HepG2 (cell line): ENCODE data around the gene MEGF11. TPM values are rescaled to one million over a fixed set of nuclear protein-coding genes. Genes with fewer than 3 reads are reported as not detected.

ENCODE experiments used
- ATAC-seq: fragments of 200-7000 bp; cut with Tn5 transposase; 3 replicates; pipeline ENCODE4 v1.9.1; 2020; ENCODE audit warnings: mild to moderate bottlenecking, moderate library complexity
- BruUV-seq: library from RNA; stranded (reverse); fragments of 400-500 nt; replicated peaks from 2 replicates; lab custom pipeline; 2021; lab: Mats Ljungman, UMichigan
- CTCF ChIA-PET: fragments of 300-600 bp; formaldehyde crosslinking; extraction: SDS; loops from one replicate; lab custom pipeline; 2021; ENCODE audit warnings: low total read pairs, inconsistent platforms, low intra/inter-chr PET ratio; lab: Yijun Ruan, JAX
- POLR2A ChIA-PET: fragments of 350-600 bp; sonication (Branson Sonifier 250); formaldehyde crosslinking; loops from one replicate; lab custom pipeline; 2020; ENCODE audit warnings: antibody characterized with exemption, inconsistent platforms; lab: Yijun Ruan, JAX
- DNase-seq: peaks from one replicate; pipeline ENCODE4 v3.0.0-alpha.2; 2015; ENCODE audit warnings: low spot score
- FAIRE-seq: peaks from 3 replicates; lab custom pipeline; 2011; peaks lifted over from hg19 to GRCh38; lab: Jason Lieb, UNC
- H2AFZ ChIP-seq: one replicate; pipeline ENCODE4 v1.6.1; 2011; ENCODE audit warnings: low read length, inconsistent platforms
- H3K27ac ChIP-seq: fragments of 300-600 bp; 3 replicates; pipeline ENCODE4 v1.8.0; 2011; ENCODE audit warnings: mixed run types, mild to moderate bottlenecking, mixed read lengths, low read length, inconsistent platforms; ENCODE audit not compliant: insufficient read depth; ENCODE audit errors: extremely low read length
- H3K27me3 ChIP-seq, 2 experiments: fragments of 200-600 bp in 1 of 2; 2 replicates in 1 of 2; 3 replicates in 1 of 2; pipeline versions ENCODE4 v1.6.0 to v1.8.0; 2011; ENCODE audit warnings: low read length in 2 of 2, mild to moderate bottlenecking in 2 of 2, moderate library complexity in 2 of 2, inconsistent platforms in 1 of 2; ENCODE audit not compliant: insufficient read depth in 2 of 2, control insufficient read depth in 1 of 2
- H3K36me3 ChIP-seq, 2 experiments: fragments of 200-600 bp in 1 of 2; replicated peaks in 1 of 2; 2 replicates in 1 of 2; 3 replicates in 1 of 2; pipeline versions ENCODE4 v1.5.1 to v1.8.0; 2011; ENCODE audit warnings: low read length in 2 of 2, inconsistent platforms in 1 of 2; ENCODE audit not compliant: insufficient read depth in 2 of 2, control insufficient read depth in 1 of 2
- H3K4me1 ChIP-seq: 2 replicates; pipeline ENCODE4 v1.5.1; 2012; ENCODE audit warnings: low read length, inconsistent platforms; ENCODE audit not compliant: insufficient read depth
- H3K4me2 ChIP-seq: 2 replicates; pipeline ENCODE4 v1.6.0; 2011; ENCODE audit warnings: low read depth, low read length, inconsistent platforms
- H3K4me3 ChIP-seq, 3 experiments: fragments of 200-600 bp in 1 of 3; sonication (generic), shearing (Covaris generic) in 1 of 3; replicated peaks in 1 of 3; 2 replicates each; pipeline ENCODE4 v1.5.1; 2011 to 2016; ENCODE audit warnings: low read length in 3 of 3, inconsistent platforms in 2 of 3, low read depth in 2 of 3, mild to moderate bottlenecking in 2 of 3, control low read depth in 1 of 3, mixed read lengths in 1 of 3; ENCODE audit not compliant: insufficient read depth in 1 of 3
- H3K79me2 ChIP-seq: one replicate; pipeline ENCODE4 v1.6.1; 2011; ENCODE audit warnings: low read length, inconsistent platforms; ENCODE audit not compliant: insufficient read depth
- H3K9ac ChIP-seq: 2 replicates; pipeline ENCODE4 v1.6.0; 2011; ENCODE audit warnings: mild to moderate bottlenecking, low read depth, low read length, inconsistent platforms; ENCODE audit not compliant: insufficient read depth
- H3K9me3 ChIP-seq: 2 replicates; pipeline ENCODE4 v1.5.1; 2012; ENCODE audit warnings: mild to moderate bottlenecking, low read length
- H4K20me1 ChIP-seq: 2 replicates; pipeline ENCODE4 v1.6.0; 2011; ENCODE audit warnings: inconsistent platforms, mild to moderate bottlenecking, low read length, moderate library complexity; ENCODE audit not compliant: insufficient read depth
- KLF11 ChIP-seq: IDR thresholded peaks from 2 replicates; pipeline ENCODE4 v1.6.1; 2016; ENCODE audit warnings: missing compliant biosample characterization
- LCORL ChIP-seq, 2 experiments: fragments of 450-650 bp in 1 of 2; sonication (generic) in 1 of 2; formaldehyde crosslinking in 1 of 2; IDR thresholded peaks; 2 replicates each; pipeline versions ENCODE4 v1.5.0 to v1.6.1; 2017 to 2020; ENCODE audit warnings: antibody characterized with exemption in 1 of 2, missing genetic modification reagents in 1 of 2
- POLR2G ChIP-seq: fragments of 200-400 bp; formaldehyde crosslinking; IDR thresholded peaks from 2 replicates; pipeline ENCODE4 v1.6.1; 2018; ENCODE audit warnings: mild to moderate bottlenecking, low read depth, low read length, moderate library complexity
- ZNF253 ChIP-seq: sonication (generic); formaldehyde crosslinking; IDR thresholded peaks from 2 replicates; pipeline ENCODE4 v1.8.0; 2022; ENCODE audit warnings: mild to moderate bottlenecking, missing genetic modification reagents, borderline replicate concordance
- ZNF510 ChIP-seq: sonication (generic); formaldehyde crosslinking; IDR thresholded peaks from 2 replicates; pipeline ENCODE4 v1.4.0; 2020; ENCODE audit warnings: low read depth, mild to moderate bottlenecking, missing genetic modification reagents
- WGBS: methylation state at CpG from one replicate; pipeline ENCODE4 v1.1.6; 2017; ENCODE audit warnings: low lambda C conversion rate; 5-methylcytosine and 5-hydroxymethylcytosine counted together
- in situ Hi-C: cut with HindIII; loops from 2 replicates; pipeline ENCODE4 v1.10.0; 2017; ENCODE audit warnings: low pct_unique_long_range_greater_than_20kb; ENCODE audit not compliant: extremely low pct_ligation_motif_present
- intact Hi-C: fragments of 100-400 bp; cut with micrococcal nuclease; formaldehyde crosslinking; loops from one replicate; pipeline ENCODE4 v1.10.0; 2022; ENCODE audit not compliant: unreplicated experiment
- polyA plus RNA-seq, 8 experiments: library from polyadenylated mRNA; depleted of rRNA in 3 of 8; stranded (reverse) in 7 of 8; unstranded in 1 of 8; fragments of >200 nt; fragmentation: Illumina TruSeq in 4 of 8; extraction: Trizol in 4 of 8; gene quantifications; 2 replicates each; pipeline versions ENCODE4 v1.2.1 to v1.2.3, GENCODE V29; 2011 to 2016; ENCODE audit warnings: low read depth in 4 of 8, missing spikeins in 1 of 8, mixed read lengths in 1 of 8; ENCODE audit not compliant: insufficient read depth in 1 of 8
- total RNA-seq, 5 experiments: library from RNA; depleted of rRNA; stranded (reverse); fragments of >200 nt; fragmentation: Illumina TruSeq; extraction: Trizol; gene quantifications; 2 replicates each; pipeline ENCODE4 v1.2.3, GENCODE V29; 2016; ENCODE audit warnings: low read depth in 1 of 5
- TF ChIP-seq, protein P1 (sequence below), 2 experiments: sonication (generic) in 1 of 2; formaldehyde crosslinking in 1 of 2; IDR thresholded peaks; 2 replicates each; pipeline versions ENCODE4 v1.4.0 to v1.6.1; 2018 to 2020; ENCODE audit warnings: missing genetic modification reagents in 2 of 2, borderline replicate concordance in 1 of 2, low read depth in 1 of 2, mild to moderate bottlenecking in 1 of 2, missing biosample characterization in 1 of 2
- TF ChIP-seq, protein P2 (sequence below): sonication (generic); formaldehyde crosslinking; IDR thresholded peaks from 2 replicates; pipeline ENCODE4 v1.8.0; 2022; ENCODE audit warnings: mild to moderate bottlenecking, missing genetic modification reagents; ENCODE audit not compliant: insufficient replicate concordance

MEGF11 gene
- total and polyA plus RNA-seq, 2 of the 13 experiments (the other 11 are each of a cell fraction or from before 2014, with no cell fraction given) = not detected

DNA sequence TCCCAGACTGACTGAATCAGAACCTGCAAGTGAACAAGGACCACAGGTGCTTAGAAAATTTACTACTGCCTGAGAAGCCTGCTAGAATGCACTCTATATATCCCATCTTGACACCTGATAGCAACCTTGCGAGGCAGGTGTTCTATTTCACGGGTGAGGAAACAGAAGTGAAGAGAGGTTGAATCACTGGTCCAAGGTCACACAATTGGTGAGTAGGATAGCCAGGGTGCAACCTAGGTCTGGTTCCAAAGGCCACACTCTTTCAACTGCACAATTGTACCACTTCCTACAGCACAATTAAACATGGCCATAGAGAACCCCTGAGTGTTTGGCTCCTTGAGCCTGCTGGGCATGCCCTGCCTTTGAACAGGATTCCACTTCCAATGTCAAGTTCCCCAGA, 297.2 kb downstream of the MEGF11 start:
- no peak overlapping the region for H3K27ac ChIP-seq
- TF ChIP-seq ZNF253 (CRISPR knock-in tag) = no peak
- TF ChIP-seq, protein P1, sequence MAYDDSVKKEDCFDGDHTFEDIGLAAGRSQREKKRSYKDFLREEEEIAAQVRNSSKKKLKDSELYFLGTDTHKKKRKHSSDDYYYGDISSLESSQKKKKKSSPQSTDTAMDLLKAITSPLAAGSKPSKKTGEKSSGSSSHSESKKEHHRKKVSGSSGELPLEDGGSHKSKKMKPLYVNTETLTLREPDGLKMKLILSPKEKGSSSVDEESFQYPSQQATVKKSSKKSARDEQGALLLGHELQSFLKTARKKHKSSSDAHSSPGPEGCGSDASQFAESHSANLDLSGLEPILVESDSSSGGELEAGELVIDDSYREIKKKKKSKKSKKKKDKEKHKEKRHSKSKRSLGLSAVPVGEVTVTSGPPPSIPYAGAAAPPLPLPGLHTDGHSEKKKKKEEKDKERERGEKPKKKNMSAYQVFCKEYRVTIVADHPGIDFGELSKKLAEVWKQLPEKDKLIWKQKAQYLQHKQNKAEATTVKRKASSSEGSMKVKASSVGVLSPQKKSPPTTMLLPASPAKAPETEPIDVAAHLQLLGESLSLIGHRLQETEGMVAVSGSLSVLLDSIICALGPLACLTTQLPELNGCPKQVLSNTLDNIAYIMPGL (CRISPR knock-in tag; IDR thresholded peaks at IDR 0.05; ENCODE audit: borderline replicate concordance in 1 of 2, low read depth in 1 of 2) = no peak
- no peak for TF ChIP-seq POLR2G
- TF ChIP-seq, protein P2, sequence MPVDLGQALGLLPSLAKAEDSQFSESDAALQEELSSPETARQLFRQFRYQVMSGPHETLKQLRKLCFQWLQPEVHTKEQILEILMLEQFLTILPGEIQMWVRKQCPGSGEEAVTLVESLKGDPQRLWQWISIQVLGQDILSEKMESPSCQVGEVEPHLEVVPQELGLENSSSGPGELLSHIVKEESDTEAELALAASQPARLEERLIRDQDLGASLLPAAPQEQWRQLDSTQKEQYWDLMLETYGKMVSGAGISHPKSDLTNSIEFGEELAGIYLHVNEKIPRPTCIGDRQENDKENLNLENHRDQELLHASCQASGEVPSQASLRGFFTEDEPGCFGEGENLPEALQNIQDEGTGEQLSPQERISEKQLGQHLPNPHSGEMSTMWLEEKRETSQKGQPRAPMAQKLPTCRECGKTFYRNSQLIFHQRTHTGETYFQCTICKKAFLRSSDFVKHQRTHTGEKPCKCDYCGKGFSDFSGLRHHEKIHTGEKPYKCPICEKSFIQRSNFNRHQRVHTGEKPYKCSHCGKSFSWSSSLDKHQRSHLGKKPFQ (CRISPR knock-in tag) = no peak
- TF ChIP-seq LCORL (IDR thresholded peaks at IDR 0.05) = no peak
- TF ChIP-seq LCORL (CRISPR knock-in tag; IDR thresholded peaks at IDR 0.05) = no peak
- no peak for TF ChIP-seq KLF11
- no peak for TF ChIP-seq ZNF510 (CRISPR knock-in tag)
- TF ChIP-seq, all 625 proteins: peak for 0
- intact Hi-C loops (no loop called here), in situ Hi-C loops (no loop called here)
- POLR2A ChIA-PET = no interaction called here
- ATAC-seq = no peak
- Histone ChIP-seq H3K9ac (no peak overlapping the region), H3K4me3 (no peak overlapping the region), H3K27me3 (peaks cover 0 to 2% of the 10 kb centered on the region in 2 experiments; a peak in 1 of 5 replicates), H3K4me1 (no peaks in the 10 kb centered on the region), H3K36me3 (no peaks in the 10 kb centered on the region), H3K9me3 (no peaks in the 10 kb centered on the region), H2AFZ (no peak overlapping the region), H3K79me2 (no peaks in the 10 kb centered on the region), H3K4me2 (no peak overlapping the region), H4K20me1 (no peaks in the 10 kb centered on the region)
- FAIRE-seq = no peak
- WGBS = no CpG with 5 or more reads among the region's 2 CpGs
- no TSS peak for BruUV-seq
- DNase-seq = no peak
- CTCF ChIA-PET = no interaction called here
